ENCODE results near the gene ATXN7L2.
A peak's percentile ranks its signal among the peaks of the same experiment; 100 is the strongest.

ATXN7L2 gene

DNA sequence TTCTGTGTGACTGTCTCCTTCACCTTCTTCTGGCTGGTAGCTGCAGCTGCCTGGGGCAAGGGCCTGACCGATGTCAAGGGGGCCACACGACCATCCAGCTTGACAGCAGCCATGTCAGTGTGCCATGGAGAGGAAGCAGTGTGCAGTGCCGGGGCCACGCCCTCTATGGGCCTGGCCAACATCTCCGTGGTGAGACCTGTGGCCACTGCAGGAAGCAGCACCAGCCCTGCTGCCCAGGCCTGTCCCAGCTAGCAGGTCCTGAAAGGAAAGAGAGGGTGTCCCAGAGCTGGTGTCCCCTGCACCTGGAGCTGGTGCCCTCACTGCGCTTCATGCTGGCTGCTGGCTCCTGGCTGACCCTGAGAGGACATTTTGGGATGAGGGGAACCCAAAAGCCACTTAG is 5.9 kb upstream of the ATXN7L2 start:
- no peak for DNase-seq

DNA sequence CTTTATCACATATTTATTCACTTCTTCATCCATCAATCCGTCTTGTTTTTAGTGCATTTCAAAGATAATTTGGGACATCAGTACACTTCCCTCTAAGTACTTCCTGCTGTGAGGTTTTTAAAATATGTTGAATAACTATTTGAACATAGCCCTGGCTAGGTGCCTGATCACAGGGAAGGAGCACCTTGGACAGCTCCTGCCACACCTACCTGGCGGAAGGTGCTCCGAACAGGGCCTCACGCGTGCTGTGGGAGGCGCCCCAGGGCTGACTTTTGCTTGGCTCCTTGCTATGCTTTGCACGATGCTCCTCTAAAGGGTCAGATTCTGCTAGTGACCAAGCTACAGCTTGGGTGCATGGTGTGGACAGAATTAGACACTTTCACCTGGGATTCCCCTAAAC is 4.9 kb upstream of the ATXN7L2 start:
- DNase-seq, result no peak

DNA sequence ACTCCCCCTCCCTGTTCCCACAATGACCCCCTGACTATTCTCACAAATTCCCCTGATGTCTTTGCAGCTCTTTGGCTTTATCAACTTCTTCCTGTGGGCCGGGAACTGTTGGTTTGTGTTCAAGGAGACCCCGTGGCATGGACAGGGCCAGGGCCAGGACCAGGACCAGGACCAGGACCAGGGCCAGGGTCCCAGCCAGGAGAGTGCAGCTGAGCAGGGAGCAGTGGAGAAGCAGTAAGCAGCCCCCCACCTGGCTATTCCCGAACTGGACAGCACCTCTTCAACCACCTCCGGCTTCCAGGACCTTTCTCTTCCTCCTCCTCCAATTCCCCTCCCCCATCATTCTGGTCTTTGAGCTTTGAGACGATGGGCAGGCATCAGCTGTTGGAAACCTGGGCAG is 4.4 kb upstream of the ATXN7L2 start:
- DNase-seq, result no peak

DNA sequence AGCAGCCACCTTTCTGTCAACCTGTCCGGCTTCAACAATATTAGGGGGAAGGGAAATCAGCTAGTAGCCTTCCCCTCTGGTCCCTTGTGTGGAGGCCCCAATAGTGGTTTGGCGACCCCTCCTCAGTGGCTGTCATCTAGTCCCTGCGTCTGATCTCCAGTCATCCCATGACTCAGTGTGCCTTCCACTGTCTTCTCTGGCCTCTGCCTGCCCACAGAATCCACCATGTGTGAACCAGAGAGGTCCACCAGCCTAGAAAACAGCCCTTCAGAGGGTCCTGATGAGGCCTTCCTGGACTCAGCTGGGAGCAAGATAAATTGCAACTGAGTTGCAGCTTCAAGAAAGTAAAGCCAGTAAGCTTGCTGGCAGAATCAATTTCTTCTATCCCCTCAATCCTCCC is 3.8 kb upstream of the ATXN7L2 start:
- DNase-seq, result no peak

DNA sequence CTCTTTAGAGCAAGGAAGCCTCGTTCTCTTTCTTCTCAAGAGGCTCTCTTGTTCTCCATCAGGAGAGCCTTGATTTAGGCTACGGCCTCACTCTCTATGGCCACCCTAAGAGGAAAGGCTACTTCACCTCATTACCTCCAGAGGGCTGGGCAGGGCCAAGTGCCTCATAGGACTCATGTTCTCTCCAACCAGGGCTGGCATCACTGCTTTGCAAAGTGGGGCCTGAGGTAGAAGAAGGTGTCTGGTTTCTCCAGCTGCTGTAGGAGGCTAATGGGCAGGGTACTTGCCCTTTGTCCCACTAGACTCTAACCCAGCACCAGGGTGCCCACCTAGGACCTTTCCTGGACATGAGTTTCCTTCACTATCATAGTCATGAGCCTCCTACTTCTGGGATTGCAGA is 2.1 kb upstream of the ATXN7L2 start:
- DNase-seq, result no peak

DNA sequence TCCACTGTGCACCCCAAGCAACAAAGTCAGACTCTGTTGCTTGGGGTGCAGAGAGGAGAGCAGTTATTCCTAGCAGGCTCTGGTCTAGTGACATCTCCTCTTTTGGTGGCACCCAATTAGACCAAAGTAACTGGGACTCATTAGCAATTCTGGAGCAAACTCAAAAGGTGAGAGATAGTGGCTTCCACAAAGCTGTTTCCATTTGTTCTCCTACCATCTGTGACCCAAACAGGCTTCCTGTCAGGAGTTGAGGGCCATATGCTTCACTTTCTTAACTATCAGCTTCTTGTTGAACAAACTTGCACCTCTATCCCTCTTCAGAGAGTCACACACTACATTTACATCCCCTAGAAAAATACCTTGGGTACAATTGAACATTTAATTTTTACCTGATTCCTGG is 1.5 kb upstream of the ATXN7L2 start:
- no peak for DNase-seq

DNA sequence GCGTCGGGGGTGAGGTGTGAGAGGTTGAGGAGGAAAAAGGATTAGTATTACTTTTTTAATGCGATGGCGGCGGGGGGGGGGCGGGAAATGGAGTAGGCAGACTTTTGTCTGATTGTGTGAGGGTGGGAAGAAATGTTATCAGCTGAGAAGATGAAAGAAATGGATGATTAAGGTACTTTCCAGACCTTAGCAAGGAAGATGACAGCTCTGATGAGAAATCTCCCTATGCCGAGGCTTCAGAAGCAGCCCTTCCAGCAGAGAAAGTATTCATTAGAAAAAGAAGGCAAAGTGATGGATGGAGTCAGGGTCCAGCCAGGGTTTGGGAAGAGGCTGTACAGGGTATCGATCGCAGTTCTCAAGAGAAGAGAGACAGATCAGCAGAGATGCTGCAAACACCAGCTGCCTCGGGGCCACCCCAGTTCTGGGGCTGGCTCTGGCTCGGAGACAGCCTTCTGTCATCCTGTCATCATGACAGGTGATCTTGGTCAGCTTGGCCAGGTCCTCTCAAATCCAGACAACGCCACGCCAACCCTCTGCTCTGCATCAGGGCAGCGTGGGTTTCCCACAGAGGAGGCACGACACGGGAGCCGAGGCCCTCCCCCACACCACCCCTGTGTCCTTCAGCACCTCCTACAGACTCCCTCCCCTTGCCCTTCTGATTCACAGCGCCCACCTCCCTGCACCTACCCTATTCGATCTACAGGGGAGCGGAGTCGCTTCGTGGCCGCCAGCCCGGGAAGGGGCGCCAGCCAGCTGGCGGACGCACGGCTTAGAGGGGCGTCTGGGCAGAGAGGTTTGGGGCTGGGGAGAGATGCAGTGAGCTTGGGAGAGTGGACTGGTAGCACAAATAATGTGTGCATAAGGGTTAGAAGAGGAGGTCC is 674 bp upstream of the ATXN7L2 start:
- DNase-seq, result no peak

DNA sequence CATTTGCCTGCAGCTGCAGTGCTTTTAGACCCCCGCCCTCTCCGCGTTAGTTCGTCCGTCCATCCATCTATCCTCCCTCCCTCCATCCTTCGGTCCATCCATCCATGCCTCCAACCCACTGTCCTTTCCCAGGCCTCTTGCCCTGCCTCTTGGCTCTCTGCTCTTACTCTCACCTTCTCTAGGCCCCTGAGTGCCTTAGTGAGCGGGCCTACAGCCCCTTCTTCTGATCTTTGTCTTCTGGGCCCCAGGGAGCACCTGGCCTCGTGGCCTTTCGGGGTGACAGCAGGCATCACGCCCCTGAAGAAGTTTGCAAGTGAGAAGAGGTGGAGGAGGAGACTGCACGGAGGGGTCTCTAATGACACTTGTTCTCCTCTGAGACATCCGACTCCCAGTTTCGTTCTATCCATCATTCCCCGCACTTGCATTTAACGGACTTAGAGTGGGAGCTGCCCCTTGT is 842 bp downstream of the ATXN7L2 start:
- no peak for DNase-seq

DNA sequence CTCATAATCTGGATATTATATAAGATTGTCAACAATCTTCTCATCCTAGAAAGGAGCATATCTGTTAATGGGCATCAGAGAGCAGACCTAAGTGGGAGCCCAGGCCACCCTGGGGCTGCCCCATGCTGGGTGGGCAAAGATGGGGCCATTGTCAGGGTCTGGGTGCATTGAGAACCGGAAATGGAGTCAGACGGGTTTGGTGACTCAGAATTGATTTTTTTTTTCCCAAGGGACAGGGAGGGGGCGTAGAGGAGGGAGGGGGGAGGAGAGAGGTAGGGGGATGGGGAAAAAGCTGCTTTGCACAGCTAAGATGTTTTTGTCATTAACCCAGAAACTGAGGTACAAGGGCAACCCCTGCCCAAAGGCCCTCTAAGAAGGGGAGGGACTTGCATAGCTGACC is 1.3 kb downstream of the ATXN7L2 start:
- no peak for DNase-seq

DNA sequence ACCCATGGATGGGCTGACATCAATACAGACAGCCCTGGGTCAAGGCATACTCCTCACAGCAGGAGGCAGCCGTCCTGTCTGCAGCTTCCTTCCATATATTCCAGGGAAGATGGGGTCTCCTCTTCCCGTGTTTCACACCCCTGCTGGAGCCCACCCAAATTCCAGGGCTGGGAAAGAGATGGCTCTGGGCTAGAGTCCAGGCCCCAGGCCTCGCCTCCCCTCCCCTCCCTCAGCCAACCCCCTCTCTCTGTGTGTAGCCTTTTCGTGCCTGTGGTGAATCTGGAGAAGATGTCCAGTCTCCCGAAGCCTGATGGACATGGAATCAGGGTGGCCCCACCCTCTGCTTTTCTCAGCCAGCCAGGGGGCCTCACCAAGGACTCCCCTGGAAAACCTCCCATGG is 3.6 kb downstream of the ATXN7L2 start:
- DNase-seq, result no peak

DNA sequence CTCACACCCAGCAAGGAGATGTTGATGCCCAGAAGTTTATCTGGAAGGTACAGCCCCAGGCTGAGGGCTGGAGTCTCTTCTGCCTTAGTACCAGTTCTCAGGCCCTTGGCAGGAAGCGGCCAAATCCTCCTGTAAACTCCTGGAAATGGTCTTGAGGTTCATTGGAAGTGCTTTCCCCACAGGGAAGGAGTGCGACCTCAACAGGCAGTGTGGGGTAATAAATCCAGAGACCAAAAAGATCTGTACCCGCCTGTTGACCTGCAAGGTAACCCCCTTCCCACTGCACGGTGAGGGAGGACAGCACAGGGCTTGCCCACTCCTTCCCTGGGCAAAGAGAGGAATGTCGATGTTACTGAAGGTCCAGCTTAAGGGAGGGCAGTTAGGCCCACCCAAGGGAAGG is 4.5 kb downstream of the ATXN7L2 start:
- DNase-seq, result no peak

DNA sequence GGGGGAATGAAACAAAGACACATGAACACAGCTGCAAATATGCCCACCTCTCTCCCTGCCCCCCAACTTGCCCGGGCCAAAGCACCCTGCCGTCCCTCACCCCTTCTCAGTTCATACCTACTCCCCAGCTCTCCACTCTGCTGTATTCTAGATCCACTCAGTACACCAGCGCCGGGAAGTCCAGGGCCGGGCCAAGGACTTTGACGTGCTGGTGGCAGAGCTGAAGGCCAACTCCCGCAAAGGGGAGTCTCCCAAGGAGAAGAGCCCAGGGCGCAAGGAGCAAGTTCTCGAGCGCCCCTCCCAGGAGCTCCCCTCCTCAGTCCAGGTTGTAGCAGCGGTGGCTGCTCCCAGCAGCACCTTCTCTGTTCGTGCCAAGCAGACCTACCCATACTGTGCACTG is 5.0 kb downstream of the ATXN7L2 start:
- no peak for DNase-seq

DNA sequence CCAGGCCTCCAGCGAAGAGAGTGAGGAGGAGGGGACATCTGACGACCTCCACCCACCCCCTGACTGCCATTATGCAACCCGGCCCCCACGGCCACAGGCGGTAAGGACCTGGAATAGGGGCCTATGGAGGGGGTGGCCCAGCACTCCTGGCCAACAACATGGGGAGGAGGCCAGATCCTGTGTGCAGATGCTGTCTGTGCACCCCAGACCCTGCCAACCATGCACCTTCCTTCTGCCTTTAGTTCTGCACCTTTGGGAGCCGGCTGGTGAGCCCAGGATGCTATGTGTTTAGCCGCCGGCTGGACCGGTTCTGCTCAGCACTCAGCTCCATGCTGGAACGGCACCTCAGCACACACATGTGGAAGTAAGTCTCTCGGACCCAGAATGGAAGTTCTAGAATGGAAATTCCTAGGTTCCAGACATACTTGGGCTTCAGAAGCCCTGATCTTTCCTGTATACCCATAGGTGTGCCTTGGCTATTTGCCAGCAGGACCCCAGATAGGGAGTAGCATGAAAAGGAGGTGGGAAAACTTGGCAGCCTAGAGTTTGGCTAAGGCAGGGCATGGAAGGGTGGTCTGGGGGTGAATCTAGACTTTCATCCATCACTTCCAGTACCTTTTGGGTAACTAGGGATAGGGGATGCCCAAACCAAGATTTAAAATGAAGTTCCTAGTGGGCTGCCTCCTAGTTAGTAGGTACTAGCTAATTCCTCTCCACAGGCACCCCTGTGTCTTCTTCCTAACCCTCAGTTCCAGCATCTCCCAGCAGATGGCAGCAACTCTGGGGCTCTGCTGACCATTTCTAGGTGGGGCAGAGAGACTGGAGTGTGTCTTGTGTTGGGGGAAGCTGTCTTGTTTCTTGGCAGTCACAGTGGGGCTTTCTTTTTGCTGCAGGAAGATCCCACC is 6.6 kb downstream of the ATXN7L2 start:
- DNase-seq, result no peak

DNA sequence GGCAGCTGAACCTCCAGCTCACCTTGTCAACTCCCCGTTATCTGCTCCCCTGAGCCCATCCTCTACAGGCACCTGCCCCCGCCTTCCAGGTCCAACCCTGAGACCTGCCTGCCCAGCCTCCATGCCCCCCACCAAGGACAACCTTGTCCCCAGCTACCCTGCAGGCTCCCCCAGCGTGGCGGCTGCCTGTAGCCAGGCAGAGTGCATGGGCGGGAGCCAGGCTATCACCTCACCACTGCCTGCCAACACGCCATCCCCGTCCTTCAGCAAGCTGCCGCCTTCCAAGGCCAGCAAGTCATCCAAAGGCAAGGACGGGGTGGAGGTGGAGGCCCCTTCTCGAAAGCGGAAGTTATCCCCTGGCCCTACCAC is 7.2 kb downstream of the ATXN7L2 start:
- no peak for DNase-seq

DNA sequence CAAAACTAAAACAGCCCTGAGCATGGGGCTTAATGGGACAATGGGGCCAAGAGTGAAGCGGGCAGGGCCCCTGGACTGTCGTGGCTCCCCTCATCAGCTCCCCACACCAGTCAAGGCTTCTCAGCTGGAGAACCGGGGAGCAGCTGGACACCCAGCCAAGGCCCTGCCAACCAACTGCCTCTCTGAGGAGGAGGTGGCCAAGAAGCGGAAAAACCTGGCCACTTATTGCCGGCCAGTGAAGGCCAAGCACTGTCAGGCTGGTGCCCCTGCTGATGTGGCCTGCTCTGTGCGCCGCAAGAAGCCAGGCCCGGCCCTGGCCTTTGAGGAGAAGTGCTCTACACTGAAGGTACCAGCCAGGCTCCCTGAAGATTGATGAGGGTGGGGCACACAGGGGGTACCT is 7.7 kb downstream of the ATXN7L2 start:
- no peak for DNase-seq

DNA sequence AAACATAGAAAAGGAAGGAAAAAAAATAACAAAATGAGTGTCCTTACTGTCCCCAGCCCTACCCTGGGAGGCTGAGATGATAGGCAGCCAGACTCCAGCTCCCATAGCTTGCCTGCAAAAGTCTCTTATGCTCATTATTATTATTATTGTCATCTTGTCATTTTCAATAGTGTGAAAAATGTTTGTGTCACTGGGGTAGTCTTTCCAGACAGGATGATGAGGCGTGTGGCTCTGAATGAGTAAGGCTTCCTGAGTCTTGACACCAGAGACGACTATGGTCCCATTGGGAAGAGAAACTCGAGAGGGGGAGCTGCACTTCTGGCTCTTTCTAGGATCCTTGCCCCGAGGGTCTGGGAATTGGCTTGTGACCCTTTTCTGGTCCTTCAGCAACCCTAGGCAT is 9.1 kb downstream of the ATXN7L2 start:
- no peak for DNase-seq

DNA sequence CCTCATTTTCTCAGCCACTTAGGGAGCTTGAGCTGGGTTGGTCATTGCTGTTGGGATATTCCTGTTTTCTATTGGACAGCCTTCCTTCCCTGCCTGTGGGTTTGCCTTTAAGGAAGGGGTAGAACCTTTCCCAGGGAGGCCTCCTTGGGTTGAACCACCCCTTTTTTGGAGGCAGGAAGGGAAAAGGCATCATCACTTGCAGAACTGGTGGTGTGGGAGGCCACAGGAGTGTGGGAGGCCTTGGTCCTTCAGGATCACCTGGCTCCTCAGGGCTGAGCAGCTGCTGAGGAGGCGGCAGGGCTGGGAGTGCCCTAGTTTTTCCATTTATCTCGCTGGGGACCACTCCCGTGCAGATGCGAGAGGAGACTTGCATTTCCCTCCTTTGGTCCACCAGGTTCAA is 9.5 kb downstream of the ATXN7L2 start:
- DNase-seq, result no peak

DNA sequence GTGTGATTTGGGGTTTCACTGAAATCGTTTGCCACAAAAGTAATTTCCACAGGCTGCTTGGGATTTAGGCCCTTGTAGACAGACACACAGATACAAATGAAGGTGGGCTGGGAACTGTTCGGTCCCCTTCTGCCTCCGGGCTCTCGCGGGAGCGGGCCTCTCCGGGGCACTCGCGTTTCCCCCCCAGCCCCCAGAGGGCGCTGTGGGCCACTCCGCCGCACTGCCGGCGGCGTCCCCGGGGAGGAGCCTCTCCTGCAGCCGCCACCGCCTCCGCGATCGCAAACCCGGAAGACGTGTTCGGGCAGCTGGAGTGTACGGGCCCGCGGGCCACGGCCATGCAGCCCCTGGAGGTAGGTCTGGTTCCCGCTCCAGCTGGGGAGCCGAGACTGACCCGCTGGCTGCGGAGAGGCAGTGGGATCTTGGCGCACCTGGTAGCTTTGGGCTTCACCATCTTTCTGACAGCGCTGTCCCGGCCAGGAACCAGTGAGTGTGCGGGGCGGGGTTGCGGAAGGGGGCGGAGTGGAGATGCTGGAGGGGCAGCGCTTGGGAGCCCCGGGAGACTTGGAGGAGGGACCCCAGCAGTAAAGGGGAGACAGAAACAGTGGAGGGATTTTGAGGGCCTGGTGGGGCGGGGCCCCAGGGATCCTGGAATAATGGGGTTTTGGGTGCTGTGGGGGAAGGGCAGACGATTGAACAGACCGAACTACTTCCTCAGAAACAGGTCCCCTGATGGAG is 10.3 kb downstream of the ATXN7L2 start, which contains the start of gene CYB561D1:
CYB561D1 (plus strand) TSS at position 290 of the 735 bp plus-strand sequence; CDS start at position 336, 46 bp downstream.
- DNase-seq, result peak; percentile 81

DNA sequence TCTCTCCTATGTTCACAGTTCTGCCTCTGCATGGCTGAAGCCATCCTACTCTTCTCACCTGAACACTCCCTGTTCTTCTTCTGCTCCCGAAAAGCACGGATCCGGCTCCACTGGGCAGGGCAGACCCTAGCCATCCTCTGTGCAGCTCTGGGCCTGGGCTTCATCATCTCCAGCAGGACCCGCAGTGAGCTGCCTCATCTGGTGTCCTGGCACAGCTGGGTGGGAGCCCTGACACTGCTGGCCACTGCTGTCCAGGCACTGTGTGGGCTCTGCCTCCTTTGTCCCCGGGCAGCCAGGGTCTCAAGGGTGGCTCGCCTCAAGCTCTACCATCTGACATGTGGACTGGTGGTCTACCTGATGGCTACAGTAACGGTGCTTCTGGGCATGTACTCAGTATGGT is 12.0 kb downstream of the ATXN7L2 start:
- no peak for DNase-seq

DNA sequence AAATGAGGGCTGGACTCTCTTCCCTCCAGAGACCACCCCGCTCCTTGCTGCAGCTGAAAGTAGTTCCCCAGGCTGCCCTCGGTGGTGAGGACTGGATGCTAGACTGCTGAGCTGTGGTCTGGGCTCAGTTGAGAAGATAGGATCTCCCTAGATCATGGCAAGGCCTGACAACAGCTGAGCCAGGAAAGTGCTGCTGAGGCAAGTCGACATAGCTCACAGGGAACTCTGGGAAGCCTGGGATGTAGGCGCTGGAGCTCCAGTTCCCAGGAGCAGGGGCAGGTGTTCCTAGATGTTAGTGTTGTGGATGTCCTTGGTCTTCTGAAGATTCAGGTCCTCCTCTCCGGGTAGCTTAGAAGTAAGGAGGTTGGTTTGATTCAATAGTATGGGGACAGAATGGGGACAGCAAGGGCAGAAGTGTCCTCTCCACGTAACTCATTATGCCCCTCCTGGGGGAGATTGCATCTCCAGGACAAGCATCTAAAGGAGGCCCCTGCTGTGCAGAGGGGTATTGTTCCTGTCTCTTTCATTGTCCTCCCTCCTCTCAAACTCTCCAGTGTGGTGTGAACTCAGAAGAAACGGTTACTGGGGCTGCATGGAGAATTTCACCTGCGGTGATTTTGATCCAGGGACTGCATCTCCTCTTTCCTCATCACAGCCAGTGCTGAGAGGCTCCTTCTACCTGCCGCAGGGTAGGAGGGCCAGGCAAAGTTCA is 13.9 kb downstream of the ATXN7L2 start:
- DNase-seq, result no peak

DNA sequence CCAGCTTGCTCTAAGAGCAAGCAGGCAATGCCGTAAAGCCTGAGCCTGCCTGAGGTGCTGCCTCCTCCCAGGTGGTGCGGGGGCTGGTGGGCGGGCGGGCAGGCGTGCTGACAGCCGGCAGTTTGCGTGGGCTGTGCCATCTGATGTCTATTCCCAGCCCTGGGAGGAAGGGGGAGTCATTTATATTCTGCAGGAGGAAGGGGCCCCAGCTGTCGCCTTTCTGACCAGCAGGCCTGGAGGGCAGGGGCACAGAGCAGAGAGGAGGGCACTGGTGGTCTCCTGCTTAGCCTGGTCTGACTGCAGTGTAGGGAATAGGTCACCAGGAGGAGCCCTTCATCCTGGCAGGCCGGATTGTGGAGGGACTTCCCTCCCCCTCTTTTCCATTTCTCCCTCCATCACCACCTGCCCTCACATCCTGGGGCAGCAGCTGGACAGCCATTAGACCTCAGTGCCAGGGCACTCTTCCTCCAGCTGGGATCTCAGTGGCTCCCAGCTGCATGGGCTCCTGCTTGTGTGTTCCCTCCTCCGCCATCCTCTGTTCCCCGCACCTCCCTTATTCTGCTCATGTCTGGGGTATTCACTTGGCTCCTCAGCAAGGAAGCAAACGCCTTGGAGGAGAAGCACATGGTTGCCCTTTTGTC is 14.6 kb downstream of the ATXN7L2 start:
- DNase-seq, result no peak

DNA sequence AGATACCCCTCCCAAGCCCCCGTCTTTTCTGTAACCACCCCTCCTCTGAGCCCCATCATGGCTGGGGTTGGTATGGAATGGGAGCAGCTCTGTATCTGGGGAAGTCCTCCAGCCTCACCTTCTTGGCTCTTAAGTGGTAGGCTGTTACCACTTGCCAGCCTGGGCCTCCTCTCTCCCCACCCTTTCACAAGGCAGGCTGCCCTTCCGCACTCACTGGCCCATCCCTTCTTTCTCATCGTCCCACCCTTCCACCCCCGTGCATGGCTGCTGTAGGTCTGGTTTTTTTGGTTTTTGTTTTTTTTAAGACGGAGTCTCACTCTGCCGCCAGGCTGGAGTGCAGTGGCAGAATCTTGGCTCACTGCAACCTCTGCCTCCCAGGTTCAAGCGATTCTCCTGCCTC is 15.4 kb downstream of the ATXN7L2 start:
- DNase-seq, result no peak
